Fibroblast of pulmonary artery (primary cell): ENCODE measurements around the gene TENM3.

ENCODE experiments used
- DNase-seq: peaks from one replicate; pipeline ENCODE4 v3.0.0-alpha.2; 2010; ENCODE audit warnings: low read depth
- H3K4me3 ChIP-seq: replicated peaks from 2 replicates; pipeline ENCODE4 v1.5.1; 2011; ENCODE audit warnings: low read depth, mild to moderate bottlenecking, control low read depth, low read length, moderate library complexity
- TF ChIP-seq, protein P1 (sequence below): IDR thresholded peaks from 2 replicates; pipeline ENCODE4 v1.5.1; 2011; ENCODE audit warnings: mild to moderate bottlenecking, control low read depth, low read length, inconsistent platforms; ENCODE audit errors: missing control alignments

The TENM3 gene

DNA sequence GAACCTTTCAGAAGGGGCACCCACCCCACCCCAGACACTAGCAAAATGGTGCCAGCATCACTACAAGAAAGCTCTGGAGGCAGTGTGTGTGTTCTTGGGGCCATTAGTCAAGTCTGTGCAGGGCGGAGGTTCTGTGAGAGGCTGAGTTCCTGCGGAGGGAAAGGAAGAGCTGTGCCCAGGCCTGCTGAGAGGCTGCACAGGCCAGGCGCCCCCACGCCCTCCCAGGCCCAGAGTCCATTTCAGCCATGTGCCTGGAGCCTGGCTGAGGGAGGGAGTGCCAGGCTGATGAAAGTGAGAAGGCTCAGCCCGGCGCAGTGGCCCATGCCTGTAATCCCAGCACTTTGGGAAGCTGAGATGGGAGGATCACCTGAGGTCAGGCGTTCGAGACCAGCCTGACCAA is 584.0 kb downstream of the TENM3 start:
- H3K4me3 ChIP-seq, result no peak overlapping the region
- DNase-seq, result no peak
- TF ChIP-seq, protein P1, sequence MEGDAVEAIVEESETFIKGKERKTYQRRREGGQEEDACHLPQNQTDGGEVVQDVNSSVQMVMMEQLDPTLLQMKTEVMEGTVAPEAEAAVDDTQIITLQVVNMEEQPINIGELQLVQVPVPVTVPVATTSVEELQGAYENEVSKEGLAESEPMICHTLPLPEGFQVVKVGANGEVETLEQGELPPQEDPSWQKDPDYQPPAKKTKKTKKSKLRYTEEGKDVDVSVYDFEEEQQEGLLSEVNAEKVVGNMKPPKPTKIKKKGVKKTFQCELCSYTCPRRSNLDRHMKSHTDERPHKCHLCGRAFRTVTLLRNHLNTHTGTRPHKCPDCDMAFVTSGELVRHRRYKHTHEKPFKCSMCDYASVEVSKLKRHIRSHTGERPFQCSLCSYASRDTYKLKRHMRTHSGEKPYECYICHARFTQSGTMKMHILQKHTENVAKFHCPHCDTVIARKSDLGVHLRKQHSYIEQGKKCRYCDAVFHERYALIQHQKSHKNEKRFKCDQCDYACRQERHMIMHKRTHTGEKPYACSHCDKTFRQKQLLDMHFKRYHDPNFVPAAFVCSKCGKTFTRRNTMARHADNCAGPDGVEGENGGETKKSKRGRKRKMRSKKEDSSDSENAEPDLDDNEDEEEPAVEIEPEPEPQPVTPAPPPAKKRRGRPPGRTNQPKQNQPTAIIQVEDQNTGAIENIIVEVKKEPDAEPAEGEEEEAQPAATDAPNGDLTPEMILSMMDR, result no peak

DNA sequence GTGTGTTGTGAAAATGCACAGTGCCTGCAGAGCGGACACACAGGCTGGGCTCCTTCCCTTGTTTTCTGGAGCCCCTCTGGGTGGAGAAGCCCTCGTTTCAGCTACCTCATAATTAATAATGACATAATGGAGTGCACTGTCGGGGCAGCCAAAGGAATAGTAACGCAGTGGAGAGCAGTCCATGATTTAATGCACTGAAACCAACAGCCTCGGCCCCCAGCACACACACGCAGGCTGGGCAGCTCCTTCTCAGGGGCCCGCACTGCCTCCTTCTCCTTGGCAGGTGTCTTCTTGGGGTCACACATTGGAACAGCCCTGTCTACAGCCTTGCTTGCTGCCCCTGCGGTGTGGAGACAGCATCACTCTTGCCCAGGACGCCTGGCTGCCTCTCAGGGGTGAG is 584.8 kb downstream of the TENM3 start:
- DNase-seq, result no peak
- H3K4me3 ChIP-seq, result no peak overlapping the region
- TF ChIP-seq, protein P1, result no peak

DNA sequence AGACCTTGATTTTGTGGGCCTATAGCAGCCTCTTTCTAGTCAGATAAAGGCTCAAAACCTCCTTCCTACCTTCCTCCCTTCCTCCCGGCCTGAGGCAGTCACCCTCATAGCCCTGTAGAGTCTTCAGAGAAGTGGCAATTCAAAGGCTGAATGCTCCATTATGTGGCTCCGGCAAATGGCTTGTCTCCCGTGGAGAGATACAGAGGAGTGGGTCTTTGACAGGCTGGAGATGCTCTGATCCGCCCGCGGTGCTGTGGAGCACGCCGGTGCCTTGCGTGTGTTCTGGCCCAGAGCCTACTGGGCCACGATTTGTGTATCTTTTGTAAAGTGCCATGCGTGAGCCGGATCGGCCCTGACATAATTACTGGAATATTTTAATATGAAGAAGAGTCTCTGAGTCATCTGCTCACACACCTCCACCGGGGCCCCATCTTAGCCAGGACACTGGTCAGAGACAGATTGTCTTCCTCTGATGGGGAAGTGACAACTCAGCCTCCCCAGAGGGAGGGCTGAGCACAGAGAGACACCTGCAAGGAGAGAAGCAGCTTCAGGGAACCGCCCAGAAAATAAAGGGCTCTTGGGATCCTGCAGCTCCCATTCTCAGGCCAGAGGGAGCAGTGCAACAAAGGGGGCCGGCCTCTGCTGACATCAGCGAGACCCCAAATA is 585.3 kb downstream of the TENM3 start:
- H3K4me3 ChIP-seq, result no peak overlapping the region
- no peak for DNase-seq
- TF ChIP-seq, protein P1, result no peak

DNA sequence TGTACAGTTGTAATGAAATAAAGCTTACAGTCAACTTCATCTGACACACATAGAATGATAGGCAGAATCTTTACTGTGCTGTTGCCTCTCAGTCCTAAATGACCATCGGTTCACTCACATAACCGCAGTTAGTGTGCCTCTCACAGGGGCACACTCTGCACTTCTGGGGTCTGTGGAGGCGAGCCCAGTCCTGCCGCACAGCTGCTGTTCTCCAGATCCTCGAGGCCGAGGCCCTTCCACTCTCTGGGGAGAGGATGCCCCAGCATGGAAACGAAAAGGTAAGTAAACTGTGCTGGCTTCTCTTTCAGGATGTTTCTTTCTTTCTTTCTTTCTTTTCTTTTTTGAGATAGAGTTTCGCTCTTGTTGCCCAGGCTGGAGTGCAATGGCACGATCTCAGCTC is 586.0 kb downstream of the TENM3 start:
- DNase-seq, result no peak
- no peak overlapping the region for H3K4me3 ChIP-seq
- TF ChIP-seq, protein P1, result no peak

DNA sequence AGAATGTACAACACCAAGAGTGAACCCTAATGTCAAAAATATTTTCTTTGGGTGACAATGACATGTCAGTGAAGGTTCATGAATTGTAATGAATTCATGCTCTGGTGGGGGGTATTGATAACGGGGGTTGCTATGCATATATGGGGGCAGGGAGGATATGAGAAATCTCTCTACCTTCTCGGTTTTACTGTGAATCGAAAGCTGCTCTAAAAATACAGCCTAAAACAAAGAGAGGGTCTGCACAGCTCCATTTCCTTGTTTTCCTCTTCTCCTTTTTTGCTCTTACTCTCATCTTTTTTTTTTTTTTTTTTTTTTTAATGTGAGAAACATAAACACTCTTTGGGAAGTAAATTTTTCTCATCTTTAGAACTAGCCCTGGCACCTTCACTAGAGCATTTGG is 588.2 kb downstream of the TENM3 start:
- TF ChIP-seq, protein P1, result no peak
- no peak overlapping the region for H3K4me3 ChIP-seq
- no peak for DNase-seq

DNA sequence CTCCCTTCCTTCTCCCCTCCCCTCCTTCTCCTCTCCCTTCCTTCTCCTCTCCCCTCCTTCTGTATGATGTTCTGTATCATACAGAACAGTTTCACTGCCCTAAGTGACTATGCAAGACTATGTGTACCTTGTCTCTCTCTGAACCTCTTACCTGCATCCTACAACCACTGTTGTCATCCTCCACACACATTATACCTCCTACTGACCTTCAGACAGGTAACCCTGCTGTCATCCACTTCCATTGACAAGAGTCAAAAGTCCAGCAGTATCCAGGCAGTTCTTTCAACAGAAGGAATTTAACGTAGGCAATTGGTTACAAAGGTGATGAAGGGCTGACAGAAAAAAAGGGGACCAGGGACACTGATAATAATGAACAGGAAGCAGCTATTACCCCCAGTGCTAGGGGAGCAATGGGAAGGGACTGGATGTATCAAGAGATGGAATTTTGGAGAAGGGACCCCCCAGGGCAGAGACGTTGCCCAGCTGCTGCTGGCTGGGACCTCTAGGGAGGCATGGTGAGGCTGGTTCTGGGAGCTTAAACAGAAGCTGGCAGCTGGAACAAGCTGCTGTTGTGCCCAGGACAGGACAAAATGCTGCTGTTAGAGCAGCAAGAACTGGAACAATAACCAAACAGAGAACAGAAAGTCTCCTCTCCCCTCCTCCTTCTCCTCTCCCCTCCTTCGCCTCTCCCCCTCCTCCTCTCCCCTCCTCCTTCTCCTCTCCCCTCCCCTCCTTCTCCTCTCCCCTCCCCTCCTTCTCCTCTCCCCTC is 589.3 kb downstream of the TENM3 start:
- no peak overlapping the region for H3K4me3 ChIP-seq
- no peak for DNase-seq
- TF ChIP-seq, protein P1, result no peak
